HG03175 (cell line): ENCODE results near the gene VPS35L.
"Not testable (repeated sequence)": the region's sequence is repeated elsewhere in the genome, so short reads cannot be mapped to it uniquely, and the experiment has no call there.

Experiments
- ATAC-seq: cut with Tn5 transposase; IDR thresholded peaks from one replicate; pipeline ENCODE4 v1.9.1; 2021; ENCODE audit warnings: mild to moderate bottlenecking, moderate library complexity; ENCODE audit not compliant: unreplicated experiment

Gene VPS35L

DNA sequence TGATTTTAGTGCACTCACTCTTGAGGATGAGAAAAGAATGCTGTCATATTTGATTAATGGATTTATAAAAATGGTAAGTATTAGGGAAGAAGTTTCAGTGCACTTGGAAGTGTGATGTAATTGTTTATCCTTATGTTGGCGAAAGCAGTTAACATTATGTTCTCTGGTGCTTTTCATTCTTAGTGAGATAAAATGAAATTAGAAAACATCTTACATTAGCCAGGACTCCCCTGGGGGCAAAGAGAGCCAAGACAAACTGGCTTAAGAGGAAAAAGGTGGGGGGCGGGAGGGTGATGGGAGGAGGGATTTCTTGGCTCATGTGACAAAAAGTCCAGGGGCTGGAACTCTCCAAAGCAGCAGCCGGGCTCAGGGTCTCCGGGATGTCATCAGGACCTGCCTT is 89.4 kb downstream of the VPS35L start:
- ATAC-seq = no peak

DNA sequence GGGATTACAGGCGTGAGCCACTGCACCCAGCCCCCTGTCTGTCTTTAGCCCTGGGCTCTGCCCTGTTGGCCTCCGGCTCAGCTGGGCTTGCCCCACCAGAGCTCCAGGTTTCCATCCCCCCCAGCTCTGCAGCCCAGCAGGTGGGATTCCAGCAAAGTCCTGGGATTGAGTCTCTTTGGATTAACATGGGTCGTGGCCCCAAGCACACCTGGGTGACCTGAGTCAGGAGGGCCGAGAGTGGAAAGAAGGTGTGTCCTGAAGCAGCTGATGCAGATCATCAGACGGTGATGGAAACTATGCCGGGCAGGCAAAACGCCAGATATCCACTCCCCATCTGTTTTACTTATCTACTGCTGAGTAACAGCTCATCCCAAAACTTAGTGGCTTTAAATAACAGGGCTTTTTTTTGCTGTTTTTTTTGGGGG is 90.1 kb downstream of the VPS35L start:
- ATAC-seq = no peak

DNA sequence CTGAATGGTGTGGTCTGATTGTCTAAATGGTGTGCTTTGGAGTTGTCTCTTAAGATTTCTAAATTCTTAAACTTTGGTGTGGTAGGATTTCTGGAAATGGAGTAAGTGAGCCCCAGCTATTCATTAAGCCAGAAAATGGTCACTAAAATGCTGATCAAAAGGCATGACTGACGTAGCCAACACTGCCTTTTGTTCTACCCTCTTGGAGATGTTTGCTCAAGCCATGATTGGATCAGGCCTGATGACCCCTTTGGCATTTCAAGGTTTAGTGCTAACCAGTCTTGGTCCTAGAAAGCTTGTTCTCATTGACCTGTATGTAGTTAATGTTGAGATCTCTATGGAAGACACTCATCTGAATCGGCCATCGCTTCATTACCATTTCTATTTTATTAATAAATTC is 94.5 kb downstream of the VPS35L start:
- ATAC-seq = no peak

DNA sequence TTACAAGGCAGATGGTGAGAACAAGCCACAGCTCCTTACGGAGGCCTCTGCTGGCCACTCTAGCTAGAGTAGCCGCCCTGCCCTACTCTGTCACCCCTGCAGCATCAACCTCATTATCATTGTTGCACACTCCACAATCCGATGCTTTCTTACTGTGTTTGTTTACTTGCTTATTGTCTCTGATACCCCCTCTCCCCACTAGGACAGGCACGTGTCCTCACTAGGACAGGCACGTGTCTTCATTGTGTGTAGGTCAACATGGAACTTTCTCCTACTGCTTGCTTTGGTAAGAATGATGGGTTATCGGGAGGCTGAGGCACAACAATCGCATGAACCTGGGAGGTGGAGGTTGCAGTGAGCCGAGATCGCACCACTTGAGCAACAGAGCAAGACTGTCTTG is 98.6 kb downstream of the VPS35L start:
- no peak for ATAC-seq

DNA sequence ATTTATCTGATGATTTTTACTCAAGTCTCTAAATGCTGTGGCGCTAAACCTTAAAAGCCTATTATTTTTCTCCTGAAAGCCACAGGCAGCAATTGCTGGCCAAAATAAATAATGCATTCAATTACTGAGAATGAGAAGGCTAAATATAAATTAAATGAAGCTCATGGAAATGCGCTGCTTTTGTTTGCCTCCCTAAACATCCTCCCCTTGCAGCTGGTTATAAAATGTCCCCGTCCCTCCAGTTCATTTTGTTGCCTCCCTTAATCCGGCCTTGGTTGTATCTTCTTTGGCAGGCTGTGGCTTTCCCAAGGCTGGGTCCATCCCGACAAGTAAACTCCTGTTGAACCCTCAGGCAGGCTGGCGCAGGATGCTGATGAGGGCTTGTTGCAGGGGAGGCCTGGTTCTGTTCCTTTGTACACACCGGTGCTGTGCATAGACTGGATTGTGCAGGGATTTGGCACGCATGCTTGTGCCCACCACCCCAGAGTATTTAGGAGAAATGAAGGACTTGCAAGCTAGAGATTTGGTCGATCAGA is 99.8 kb downstream of the VPS35L start:
- no peak for ATAC-seq

DNA sequence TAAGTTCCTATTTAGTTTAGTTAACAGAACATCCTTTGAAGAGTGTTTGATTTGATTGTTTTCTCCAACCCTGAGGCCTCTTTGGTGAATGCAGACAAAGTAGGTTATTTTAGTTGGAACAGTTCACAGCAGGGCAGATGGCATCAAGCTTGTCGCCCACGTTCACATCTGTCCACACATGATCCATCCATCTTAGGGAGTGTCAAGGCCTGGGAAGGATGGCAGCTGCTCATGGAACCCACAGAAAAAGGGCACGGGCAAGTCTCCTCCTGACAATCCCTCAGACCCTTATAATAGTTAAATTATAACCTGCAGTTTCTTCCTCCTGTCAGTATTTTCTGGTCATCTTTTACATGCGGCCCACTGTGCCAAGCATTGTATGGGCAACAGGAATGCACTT is 102.3 kb downstream of the VPS35L start:
- ATAC-seq = no peak

DNA sequence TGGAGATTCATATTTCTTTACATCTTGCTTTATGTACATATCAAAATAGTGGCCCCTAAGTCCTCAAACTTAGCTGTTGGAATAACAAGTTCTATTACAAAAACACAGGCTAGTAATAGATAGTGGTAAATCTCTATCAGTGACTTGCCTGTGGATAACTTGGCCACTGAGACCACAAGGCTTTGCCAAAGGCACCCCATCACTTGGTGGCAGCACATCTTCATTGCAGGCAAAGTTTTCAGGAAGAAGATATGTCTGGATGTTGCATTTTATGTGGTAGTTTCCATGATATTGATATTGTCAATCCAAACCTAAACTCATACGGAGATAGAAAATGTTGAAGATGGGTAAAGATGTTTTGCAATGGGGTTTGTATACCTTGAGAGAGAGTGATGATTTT is 104.1 kb downstream of the VPS35L start:
- ATAC-seq = no peak

DNA sequence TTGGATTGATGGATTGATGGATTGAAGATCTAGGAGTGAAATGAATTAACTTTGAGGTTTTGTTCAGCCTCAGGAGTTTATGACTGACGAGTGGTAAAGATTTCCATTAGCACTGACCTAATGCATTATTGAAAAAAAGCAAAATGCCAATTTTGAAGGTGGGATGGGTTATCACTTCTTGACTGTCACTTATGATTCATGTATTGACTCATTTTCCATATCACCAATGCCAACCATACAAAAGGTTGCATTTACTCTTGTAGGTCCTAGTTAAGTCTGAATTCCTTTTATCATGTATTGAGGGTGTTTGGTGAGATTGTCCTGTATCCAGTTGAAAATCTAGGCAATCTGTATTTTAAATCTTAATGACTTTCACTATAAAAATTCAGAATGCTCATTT is 104.9 kb downstream of the VPS35L start:
- ATAC-seq = no peak

DNA sequence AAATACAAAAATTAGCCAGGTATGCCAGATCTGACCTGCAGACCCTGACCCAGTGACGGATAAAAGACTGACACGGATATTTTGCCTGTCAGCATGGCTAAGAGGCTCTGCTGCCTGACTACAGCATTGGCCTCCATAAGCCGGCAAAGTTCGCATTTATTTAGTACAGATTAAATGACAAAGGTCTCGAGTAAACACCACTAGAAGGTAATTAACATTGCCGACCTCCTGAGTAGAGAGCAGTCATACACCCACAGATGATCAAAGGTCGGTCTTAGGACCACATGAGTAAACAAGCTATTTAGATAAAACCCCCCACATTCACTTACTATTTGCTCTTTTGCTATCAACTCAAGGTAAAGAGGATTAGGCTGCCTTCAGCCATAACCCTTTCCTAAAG is 106.8 kb downstream of the VPS35L start:
- no peak for ATAC-seq

DNA sequence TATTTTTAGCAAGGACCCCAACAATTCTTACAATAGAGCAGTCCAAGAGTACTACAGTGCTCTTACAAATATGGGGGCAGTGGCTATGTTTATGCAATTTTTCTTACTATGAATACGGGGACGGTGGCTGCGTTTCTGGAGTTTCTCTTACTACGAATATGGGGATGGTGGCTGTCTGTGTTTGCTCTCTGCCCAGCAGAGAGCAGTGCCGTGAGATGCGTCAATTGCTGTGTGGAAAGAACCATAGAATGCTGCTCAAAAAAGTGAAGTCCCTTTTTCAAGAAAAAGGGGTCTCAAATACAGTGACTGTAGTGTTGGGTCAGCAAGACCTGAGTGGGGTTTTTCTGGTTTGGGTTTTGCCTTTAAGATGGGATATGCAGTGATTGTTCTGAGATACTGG is 108.7 kb downstream of the VPS35L start:
- no peak for ATAC-seq

DNA sequence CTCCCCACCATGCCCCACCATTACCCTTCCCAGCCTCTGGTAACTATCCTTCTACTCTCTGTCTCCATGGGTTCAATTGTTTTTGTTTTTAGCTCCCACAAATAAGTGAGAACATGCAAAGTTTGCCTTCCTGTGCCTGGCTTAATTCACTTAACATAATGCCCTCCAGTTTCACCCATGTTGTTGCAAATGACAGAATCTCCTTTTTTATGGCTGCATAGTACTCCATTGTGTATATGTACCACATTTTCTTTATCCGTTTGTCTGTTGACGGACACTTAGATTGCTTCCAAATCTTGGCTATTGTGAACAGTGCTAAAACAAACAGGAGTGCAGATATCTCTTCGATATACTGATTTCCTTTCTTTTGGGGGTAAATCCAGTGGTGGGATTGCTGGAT is 109.8 kb downstream of the VPS35L start:
- ATAC-seq = not testable (repeated sequence)

DNA sequence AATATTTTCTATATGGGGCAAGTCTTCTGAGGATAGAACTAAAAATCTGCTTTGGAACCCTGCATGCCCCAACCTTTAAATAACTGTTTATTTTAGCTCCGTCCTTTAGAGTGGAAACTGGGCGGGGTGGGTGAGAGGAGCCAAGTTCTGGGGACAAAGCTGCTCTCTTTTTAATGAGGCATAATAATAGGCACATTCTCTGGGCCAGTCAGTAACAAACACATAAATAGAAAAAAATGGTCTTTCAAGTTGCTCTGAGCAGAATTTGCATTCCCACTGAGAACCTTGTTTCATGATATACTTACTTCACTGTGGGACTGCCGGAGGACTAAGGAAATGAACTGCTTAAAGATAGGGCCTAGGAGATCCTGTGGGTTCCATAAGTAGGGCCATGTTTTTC is 111.0 kb downstream of the VPS35L start:
- no peak for ATAC-seq

DNA sequence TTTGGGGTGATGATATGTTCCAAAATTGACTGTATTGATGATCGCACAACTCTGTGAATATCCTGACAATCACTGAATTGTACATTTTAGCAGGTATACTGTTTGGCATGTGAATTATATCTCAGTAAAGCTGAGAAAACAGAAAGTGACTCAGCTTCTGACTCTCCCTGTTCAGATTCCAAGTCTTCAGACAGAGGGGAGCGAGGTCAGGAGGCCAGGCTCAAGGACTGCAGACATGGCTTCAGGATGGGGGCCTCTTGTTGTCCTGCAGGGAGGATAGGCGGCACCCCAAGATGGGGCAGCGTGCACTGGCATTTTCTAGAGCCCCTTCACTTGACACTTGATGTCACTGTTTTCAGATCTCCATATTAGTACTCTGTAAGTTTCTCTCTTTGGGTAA is 116.9 kb downstream of the VPS35L start:
- ATAC-seq = no peak

DNA sequence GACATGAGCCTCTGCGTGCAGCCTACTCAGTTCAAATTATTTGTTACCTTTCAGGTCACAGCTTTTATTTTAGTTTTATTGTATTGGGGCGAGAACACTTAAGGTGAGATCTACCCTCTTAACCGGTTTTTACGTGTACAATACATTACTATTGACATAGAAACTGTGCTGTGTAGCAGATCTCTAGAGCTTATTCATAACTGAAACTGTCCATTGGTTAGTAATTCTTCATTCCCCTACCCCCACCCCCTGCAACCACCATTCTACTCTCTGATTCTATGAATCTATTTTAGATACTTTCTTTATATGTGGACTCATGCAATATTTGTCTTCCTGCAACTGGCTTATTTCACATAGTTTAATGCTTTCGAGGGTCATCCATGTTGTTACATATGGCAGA is 119.0 kb downstream of the VPS35L start:
- ATAC-seq = no peak

DNA sequence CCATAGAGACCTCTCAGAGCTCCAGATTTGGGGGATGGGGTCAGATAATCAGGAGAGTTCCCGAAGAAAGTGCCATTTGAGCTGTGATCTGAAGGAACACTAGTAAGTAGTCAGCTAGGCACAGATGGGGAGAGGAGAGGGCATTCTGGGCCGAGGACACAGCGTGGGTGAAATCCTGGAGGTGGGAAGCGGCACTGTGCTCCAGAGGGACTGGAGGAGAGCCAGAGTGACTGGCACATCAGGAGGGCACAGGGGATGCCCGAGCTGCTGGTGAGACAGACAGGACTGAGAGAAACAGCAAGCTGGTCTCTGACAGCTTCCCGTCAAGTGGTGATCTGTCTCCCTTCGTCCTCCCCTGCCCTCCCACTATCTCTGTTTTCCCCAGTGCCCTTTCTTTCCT is 121.9 kb downstream of the VPS35L start:
- no peak for ATAC-seq

DNA sequence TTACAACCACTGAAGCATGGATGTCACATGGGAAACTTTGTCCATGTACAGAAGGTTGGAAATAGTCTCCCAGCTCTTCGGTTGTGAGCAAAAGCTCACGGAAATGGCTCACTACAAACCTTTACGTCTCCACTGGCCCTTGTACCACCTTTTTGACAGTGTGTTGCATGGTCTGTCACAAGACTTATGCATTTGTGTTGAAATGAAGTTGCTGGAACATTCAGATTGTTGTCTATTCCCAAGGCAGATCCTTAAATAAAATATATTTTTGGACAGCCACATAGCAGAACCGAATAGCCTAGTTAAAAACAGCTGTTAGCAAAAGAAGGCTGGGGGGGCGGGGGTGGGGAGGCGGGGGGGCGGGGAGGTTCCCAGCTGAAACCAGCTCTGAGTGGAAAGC is 123.3 kb downstream of the VPS35L start:
- no peak for ATAC-seq

DNA sequence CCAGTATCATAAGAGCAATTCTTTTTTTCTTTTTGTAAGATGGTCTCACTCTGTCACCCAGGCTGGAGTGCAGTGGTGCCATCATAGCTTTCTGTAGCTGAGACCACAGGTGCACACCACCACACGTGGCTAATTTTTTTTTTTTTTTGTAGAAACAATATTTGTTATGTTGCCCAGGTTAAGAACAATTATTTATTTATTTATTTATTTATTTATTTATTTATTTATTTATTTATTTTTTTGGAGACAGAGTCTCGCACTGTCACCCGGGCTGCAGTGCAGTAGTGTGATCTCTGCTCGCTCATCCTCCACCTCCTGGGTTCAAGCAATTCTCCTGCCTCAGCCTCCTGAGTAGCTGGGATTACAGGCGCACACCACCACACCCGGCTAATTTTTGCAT is 123.8 kb downstream of the VPS35L start:
- ATAC-seq = not testable (repeated sequence)

DNA sequence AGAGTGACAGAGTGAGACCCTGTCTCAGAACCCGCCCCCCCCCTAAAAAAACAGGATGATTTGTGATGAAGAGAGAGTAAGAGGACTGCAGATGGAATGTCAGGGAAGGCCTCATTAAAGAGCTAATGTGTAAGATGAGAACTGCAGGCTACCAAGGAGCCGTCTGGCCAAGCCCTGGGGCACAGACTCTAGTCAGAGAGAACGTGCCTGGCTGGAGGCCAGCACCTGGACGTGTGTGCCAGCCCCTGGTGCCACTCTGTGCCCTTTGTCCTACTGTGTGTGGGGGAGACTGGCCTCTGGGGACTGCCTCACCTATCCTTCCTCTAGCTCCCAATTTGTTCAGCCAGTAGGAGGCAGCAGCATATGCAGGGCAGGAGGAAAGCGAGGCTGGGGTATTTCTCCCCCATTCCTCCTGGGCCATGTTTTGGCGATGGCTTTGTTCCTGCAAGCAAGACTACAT is 125.4 kb downstream of the VPS35L start:
- ATAC-seq = no peak

DNA sequence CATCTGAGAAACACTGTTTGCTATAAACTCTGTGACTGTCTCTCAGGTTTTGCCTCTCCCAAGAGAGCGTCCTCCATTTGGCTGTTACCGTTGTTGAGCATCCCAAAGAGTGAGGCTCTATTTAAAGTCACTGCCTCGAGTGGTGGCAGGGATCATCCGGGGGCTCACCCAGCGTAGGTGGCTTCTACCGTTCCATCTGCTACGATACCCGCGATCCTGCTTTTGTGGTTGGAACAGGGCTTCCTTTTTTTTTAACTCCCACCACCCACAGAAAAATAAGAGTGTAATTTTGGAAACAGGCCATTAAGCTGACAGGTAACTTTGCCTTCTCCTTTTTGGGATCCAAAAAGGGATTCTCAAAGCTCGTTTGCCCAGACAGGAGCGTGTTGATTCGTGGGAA is 126.1 kb downstream of the VPS35L start:
- ATAC-seq = no peak

DNA sequence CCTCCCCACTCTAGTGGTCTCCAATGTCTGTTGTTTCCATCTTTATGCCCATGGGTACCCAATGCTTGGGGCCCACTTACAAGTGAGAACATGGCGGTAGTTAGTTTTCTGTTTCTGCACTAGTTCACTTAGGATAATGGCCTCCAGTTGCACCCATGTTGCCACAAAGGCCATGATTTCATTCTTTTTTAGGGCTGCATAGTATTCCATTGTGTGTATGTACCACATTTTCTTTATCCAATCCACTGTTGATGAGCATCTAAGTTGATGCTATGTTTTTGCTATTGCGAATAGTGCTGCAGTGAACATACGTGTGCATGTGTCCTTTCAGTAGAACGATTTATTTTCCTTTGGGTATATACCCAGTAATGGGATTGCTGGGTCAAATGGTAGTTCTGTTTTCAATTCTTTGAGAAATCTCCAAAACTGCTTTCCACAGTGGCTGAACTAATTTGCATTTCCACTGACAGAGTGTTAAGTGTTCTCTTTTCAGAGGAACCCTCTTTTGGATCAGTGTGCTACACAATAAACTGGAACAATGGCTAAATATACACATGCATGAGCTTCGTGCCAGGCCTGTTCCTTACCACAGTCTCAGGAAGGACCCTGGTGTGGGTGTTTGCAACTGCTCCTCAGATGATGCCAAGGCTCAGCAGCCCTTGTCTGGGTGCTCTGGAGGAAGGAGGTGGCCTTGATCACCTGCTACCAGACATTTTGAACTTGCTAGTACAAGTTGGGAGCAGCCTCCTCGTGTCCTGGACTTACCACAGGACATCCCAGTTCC is 128.1 kb downstream of the VPS35L start:
- no peak for ATAC-seq

DNA sequence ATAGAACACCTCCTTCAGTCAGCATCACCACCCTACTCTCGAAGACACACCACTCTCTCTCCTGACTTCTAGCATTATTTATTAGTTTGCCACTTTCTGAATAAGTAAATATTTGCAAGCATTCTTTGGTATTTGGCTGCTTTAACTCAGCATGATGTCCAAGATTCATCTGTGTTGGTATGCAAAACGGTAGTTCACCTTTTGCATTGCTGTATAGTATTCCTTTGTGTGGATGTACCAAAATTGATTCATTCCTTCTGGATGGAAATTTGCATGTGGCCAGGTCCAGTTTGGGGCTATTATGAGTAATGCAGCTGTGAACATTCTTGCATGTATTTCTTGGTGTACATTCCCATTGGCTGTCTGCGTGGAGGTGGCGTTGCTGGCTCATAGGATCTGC is 129.7 kb downstream of the VPS35L start:
- ATAC-seq = no peak

DNA sequence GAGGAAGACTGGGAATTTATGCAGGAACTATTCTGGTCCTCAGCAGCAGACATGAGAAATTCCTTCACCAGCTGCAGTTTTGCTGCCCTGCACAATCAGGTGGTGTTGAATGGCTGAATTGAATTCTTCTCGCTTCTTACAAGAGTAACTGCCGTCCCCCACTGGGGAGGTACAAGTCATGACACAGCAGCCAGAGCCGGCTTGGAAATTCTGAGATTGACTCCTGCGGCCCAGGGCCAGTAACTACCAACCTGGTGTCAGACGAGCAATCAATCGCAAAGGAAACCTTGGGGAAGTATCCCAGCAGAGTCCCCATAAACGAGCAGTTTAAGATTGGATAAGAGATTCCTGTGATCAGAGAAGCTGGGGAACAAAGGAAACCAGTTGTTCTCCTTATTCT is 131.8 kb downstream of the VPS35L start:
- ATAC-seq = no peak
